Gastrocnemius medialis (tissue), 4 donors: ENCODE measurements around the gene OR2Z1.

Experiments used
- POLR2A ChIP-seq, 2 donors: fragments of 450-650 bp; IDR thresholded peaks; one replicate each; pipeline ENCODE4 v1.6.1; 2017; ENCODE audit warnings: antibody characterized with exemption in 2 of 2, mild to moderate bottlenecking in 2 of 2, moderate library complexity in 2 of 2
- TF ChIP-seq, protein P1 (sequence below), 5 experiments: fragments of 450-650 bp in 3 of 5; fragments of 200-600 bp in 2 of 5; sonication (generic) in 2 of 5; IDR thresholded peaks in 4 of 5; conservative IDR thresholded peaks in 1 of 5; 1 replicate in 4 of 5; 2 replicates in 1 of 5; pipeline ENCODE4 v1.5.1; 2016 to 2019; ENCODE audit warnings: antibody characterized with exemption in 5 of 5, mild to moderate bottlenecking in 3 of 5, moderate library complexity in 3 of 5

DNA sequence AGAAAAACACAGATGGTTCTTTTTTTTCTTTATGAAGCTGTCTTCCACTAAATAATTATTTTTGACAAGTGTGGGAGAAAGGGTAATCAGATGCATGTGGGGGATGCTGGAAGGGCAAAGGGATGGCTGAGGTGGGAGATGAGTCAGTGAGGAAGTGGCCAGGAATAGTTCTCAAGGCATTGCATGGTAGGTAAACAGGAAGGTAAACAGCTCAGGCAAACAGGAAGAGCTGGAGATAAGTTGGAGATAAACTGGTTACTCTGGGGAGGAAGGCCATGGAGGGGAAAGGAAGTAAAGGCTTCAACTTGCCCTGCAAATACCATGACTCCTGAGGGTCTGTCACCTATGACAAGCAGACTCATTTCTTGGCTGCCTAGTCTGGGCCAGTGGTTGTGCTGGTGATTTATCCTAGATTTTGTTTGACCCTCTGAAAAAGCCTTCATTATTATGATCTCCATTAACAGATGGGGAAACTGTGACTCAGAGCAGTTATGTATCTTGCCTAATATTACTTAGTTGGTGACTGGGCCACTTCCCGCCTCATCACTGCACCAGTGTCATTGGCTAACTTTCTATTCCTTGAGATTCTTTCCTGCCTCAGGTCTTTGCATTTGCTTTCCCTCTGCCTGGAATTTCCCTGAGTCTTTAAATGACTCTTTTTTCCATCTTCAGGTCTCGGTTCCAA, 39.9 kb upstream of the OR2Z1 start:
- TF ChIP-seq, protein P1, sequence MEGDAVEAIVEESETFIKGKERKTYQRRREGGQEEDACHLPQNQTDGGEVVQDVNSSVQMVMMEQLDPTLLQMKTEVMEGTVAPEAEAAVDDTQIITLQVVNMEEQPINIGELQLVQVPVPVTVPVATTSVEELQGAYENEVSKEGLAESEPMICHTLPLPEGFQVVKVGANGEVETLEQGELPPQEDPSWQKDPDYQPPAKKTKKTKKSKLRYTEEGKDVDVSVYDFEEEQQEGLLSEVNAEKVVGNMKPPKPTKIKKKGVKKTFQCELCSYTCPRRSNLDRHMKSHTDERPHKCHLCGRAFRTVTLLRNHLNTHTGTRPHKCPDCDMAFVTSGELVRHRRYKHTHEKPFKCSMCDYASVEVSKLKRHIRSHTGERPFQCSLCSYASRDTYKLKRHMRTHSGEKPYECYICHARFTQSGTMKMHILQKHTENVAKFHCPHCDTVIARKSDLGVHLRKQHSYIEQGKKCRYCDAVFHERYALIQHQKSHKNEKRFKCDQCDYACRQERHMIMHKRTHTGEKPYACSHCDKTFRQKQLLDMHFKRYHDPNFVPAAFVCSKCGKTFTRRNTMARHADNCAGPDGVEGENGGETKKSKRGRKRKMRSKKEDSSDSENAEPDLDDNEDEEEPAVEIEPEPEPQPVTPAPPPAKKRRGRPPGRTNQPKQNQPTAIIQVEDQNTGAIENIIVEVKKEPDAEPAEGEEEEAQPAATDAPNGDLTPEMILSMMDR (IDR thresholded peaks at IDR 0.05 in 4 of 5, conservative IDR thresholded peaks at IDR 0.05 in 1 of 5) = no peak
- no peak for TF ChIP-seq POLR2A (IDR thresholded peaks at IDR 0.05)
